Panc1 (cell line): ENCODE results near the gene MLN. TPM values are rescaled to one million over a fixed set of nuclear protein-coding genes. Genes with fewer than 3 reads are reported as not detected.

Experiments used
- ATAC-seq: fragments of 200-7000 bp; cut with Tn5 transposase; 2 replicates; pipeline ENCODE4 v1.9.1; 2020; ENCODE audit warnings: mild to moderate bottlenecking, moderate library complexity
- Bru-seq: library from RNA; stranded (reverse); fragments of 400-500 nt; gene quantifications from one replicate; lab custom pipeline; 2021; lab: Mats Ljungman, UMichigan
- BruChase-seq, 2 experiments: library from RNA; stranded (reverse); fragments of 400-500 nt; gene quantifications; one replicate each; lab custom pipeline; 2021; lab: Mats Ljungman, UMichigan
- BruUV-seq: library from RNA; stranded (reverse); fragments of 400-500 nt; replicated peaks from 2 replicates; lab custom pipeline; 2021; lab: Mats Ljungman, UMichigan
- CTCF ChIA-PET: fragments of 300-600 bp; sonication (Branson Sonifier 250); formaldehyde crosslinking; loops from one replicate; lab custom pipeline; 2022; ENCODE audit warnings: antibody characterized with exemption; lab: Charles Lee
- POLR2A ChIA-PET: fragments of 300-600 bp; sonication (Branson Sonifier 250); formaldehyde crosslinking; loops from one replicate; lab custom pipeline; 2022; ENCODE audit warnings: antibody characterized with exemption; lab: Charles Lee
- DNase-seq: peaks from one replicate; pipeline ENCODE4 v3.0.0-alpha.2; 2010; ENCODE audit warnings: low read depth, low spot score
- H3K27ac ChIP-seq: 2 replicates; pipeline ENCODE4 v1.5.1; 2011; ENCODE audit warnings: mild to moderate bottlenecking, low read length, inconsistent platforms
- H3K27me3 ChIP-seq: fragments of 200-500 bp; sonication (Bioruptor generic); 2 replicates; pipeline ENCODE4 v1.6.0; 2014; ENCODE audit warnings: low read length, inconsistent platforms; ENCODE audit not compliant: control insufficient read depth, insufficient read depth
- H3K36me3 ChIP-seq: fragments of 200-500 bp; sonication (Bioruptor generic); 2 replicates; pipeline ENCODE4 v1.5.1; 2014; ENCODE audit warnings: inconsistent platforms, mild to moderate bottlenecking, low read length, moderate library complexity; ENCODE audit not compliant: control insufficient read depth, insufficient read depth
- H3K4me1 ChIP-seq: 2 replicates; pipeline ENCODE4 v1.5.1; 2011; ENCODE audit warnings: inconsistent platforms, mild to moderate bottlenecking, low read length, moderate library complexity; ENCODE audit not compliant: control insufficient read depth, insufficient read depth
- H3K4me3 ChIP-seq, 2 experiments: 2 replicates each; pipeline ENCODE4 v1.5.1; 2011 to 2012; ENCODE audit warnings: low read depth in 2 of 2, low read length in 2 of 2, mild to moderate bottlenecking in 2 of 2, inconsistent platforms in 1 of 2, moderate library complexity in 1 of 2
- H3K9me3 ChIP-seq: fragments of 200-500 bp; sonication (Bioruptor generic); 2 replicates; pipeline ENCODE4 v1.5.1; 2014; ENCODE audit warnings: low read depth, mild to moderate bottlenecking, inconsistent platforms, low read length, moderate library complexity; ENCODE audit not compliant: control insufficient read depth, insufficient read depth
- CTCF ChIP-seq: fragments of 450-650 bp; IDR thresholded peaks from 2 replicates; pipeline ENCODE4 v1.5.1; 2017; ENCODE audit warnings: mild to moderate bottlenecking
- POLR2AphosphoS5 ChIP-seq: IDR thresholded peaks from 2 replicates; pipeline ENCODE4 v1.6.1; 2012; ENCODE audit warnings: mild to moderate bottlenecking, low read depth, low read length, moderate library complexity
- SIN3A ChIP-seq: IDR thresholded peaks from 2 replicates; pipeline ENCODE4 v1.6.1; 2012; ENCODE audit warnings: low read depth, mild to moderate bottlenecking, low read length, moderate library complexity, borderline replicate concordance; ENCODE audit not compliant: insufficient read depth
- TCF7L2 ChIP-seq: IDR thresholded peaks from 2 replicates; pipeline ENCODE4 v1.6.1; 2011; ENCODE audit warnings: mild to moderate bottlenecking, low read depth, low read length, inconsistent platforms
- in situ Hi-C: cut with HindIII; loops from 2 replicates; pipeline ENCODE4 v1.10.0; 2016; ENCODE audit warnings: low sequenced_read_pairs, low pct_unique_long_range_greater_than_20kb
- intact Hi-C: fragments of 100-400 bp; cut with micrococcal nuclease; formaldehyde crosslinking; loops from one replicate; pipeline ENCODE4 v1.10.0; 2022; ENCODE audit not compliant: unreplicated experiment
- long read RNA-seq: library from polyadenylated mRNA; unstranded; transcript quantifications from one replicate; pipeline ENCODE4 v2.0.0, GENCODE V29; 2021; ENCODE audit not compliant: unreplicated experiment
- polyA plus RNA-seq: library from polyadenylated mRNA; unstranded; fragments of >200 nt; gene quantifications from one replicate; pipeline ENCODE4 v1.2.1, GENCODE V29; 2012; ENCODE audit warnings: missing spikeins; ENCODE audit not compliant: insufficient read length
- total RNA-seq: library from RNA; stranded (reverse); gene quantifications from one replicate; pipeline ENCODE4 v1.2.1, GENCODE V29; 2021; ENCODE audit not compliant: unreplicated experiment
- TF ChIP-seq, protein P1 (sequence below), 2 experiments: IDR thresholded peaks; 2 replicates each; pipeline ENCODE4 v1.6.1; 2011 to 2012; ENCODE audit warnings: low read depth in 2 of 2, control low read depth in 1 of 2, low read length in 1 of 2, mild to moderate bottlenecking in 1 of 2, moderate library complexity in 1 of 2; ENCODE audit not compliant: insufficient read depth in 1 of 2

Gene MLN, protein sequence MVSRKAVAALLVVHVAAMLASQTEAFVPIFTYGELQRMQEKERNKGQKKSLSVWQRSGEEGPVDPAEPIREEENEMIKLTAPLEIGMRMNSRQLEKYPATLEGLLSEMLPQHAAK
- not detected for total RNA-seq
- polyA plus RNA-seq, result not detected
- not detected for Bru-seq, nascent RNA
- BruChase-seq, experiment 1, labeled RNA remaining after a 2-hour chase, result percentile 8 among the genes with signal in this experiment
- BruChase-seq, experiment 2, labeled RNA remaining after a 6-hour chase, result not detected
- long read RNA-seq, result 0 reads

- BruUV-seq, result no TSS peak
- CTCF ChIA-PET, result no interaction called here
- DNase-seq (no peak), ATAC-seq (no peak)
- Histone ChIP-seq H3K4me1 (no peaks in the 10 kb centered on the region), H3K36me3 (no peaks in the 10 kb centered on the region), H3K27ac (no peak within 1 kb of the TSS), H3K4me3 (no peak within 1 kb of the TSS), H3K27me3 (no peaks in the 10 kb centered on the region), H3K9me3 (no peaks in the 10 kb centered on the region)
- POLR2A ChIA-PET, result interaction anchor here (0.6 kb wide), 2 partner anchors 197 to 1425 kb away, joined by 5 to 13 read pairs; no protein-coding TSS in a partner anchor
- in situ Hi-C loops (no loop called here), intact Hi-C loops (no loop called here)
- TF ChIP-seq, protein P1, sequence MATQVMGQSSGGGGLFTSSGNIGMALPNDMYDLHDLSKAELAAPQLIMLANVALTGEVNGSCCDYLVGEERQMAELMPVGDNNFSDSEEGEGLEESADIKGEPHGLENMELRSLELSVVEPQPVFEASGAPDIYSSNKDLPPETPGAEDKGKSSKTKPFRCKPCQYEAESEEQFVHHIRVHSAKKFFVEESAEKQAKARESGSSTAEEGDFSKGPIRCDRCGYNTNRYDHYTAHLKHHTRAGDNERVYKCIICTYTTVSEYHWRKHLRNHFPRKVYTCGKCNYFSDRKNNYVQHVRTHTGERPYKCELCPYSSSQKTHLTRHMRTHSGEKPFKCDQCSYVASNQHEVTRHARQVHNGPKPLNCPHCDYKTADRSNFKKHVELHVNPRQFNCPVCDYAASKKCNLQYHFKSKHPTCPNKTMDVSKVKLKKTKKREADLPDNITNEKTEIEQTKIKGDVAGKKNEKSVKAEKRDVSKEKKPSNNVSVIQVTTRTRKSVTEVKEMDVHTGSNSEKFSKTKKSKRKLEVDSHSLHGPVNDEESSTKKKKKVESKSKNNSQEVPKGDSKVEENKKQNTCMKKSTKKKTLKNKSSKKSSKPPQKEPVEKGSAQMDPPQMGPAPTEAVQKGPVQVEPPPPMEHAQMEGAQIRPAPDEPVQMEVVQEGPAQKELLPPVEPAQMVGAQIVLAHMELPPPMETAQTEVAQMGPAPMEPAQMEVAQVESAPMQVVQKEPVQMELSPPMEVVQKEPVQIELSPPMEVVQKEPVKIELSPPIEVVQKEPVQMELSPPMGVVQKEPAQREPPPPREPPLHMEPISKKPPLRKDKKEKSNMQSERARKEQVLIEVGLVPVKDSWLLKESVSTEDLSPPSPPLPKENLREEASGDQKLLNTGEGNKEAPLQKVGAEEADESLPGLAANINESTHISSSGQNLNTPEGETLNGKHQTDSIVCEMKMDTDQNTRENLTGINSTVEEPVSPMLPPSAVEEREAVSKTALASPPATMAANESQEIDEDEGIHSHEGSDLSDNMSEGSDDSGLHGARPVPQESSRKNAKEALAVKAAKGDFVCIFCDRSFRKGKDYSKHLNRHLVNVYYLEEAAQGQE (IDR thresholded peaks at IDR 0.05; ENCODE audit: insufficient read depth in 1 of 2, low read depth in 2 of 2, low read length in 1 of 2), result no peak
- TF ChIP-seq CTCF (no peak), POLR2AphosphoS5 (no peak), TCF7L2 (no peak), SIN3A (no peak)
These were observed at the start of gene MLN for GRCh38 chr6:33803571-33804053. MLN (minus strand) TSS chr6:33804003; CDS start chr6:33801163, 2,840 bp downstream.

- no peak for DNase-seq
- no peak for TF ChIP-seq POLR2AphosphoS5
- POLR2A ChIA-PET, result no interaction called here
- no TSS peak for BruUV-seq
- Histone ChIP-seq H3K4me3 (no peak overlapping the region), H3K27ac (no peak overlapping the region), H3K27me3 (no peaks in the 10 kb centered on the region), H3K9me3 (no peaks in the 10 kb centered on the region), H3K36me3 (no peaks in the 10 kb centered on the region), H3K4me1 (no peaks in the 10 kb centered on the region; the same call in 1 of the 2 replicates)
- ATAC-seq, result no peak
- CTCF ChIA-PET, result no interaction called here
- in situ Hi-C loops (no loop called here), intact Hi-C loops (no loop called here)
These were observed 49.2 kb upstream of the MLN start for GRCh38 chr6:33853026-33853425.

- no peaks in the 10 kb centered on the region for H3K9me3 ChIP-seq
- in situ Hi-C loops (no loop called here), intact Hi-C loops (no loop called here)
- BruUV-seq, result no TSS peak
- H3K36me3 ChIP-seq, result no peaks in the 10 kb centered on the region
- DNase-seq (no peak), ATAC-seq (peak; percentile 83)
- no peak overlapping the region for H3K27ac ChIP-seq
- TF ChIP-seq, protein P1 (IDR thresholded peaks at IDR 0.05; ENCODE audit: insufficient read depth in 1 of 2, low read depth in 2 of 2, low read length in 1 of 2), result no peak
- TF ChIP-seq CTCF (no peak; the same call in 1 of the 2 replicates), POLR2AphosphoS5 (no peak), TCF7L2 (no peak), SIN3A (no peak)
- ChIA-PET POLR2A (no interaction called here), CTCF (interaction anchor here (1.0 kb wide), 1 partner anchor 203 kb away, joined by 5 read pairs; no protein-coding TSS in a partner anchor)
- no peak overlapping the region for H3K4me3 ChIP-seq
- H3K4me1 ChIP-seq, result no peaks in the 10 kb centered on the region; the same call in 1 of the 2 replicates
- H3K27me3 ChIP-seq, result no peaks in the 10 kb centered on the region
These were observed 48.2 kb upstream of the MLN start for GRCh38 chr6:33851959-33852358.
